NCI-H460 (cell line): ENCODE data around the gene VEPH1. TPM values are rescaled to one million over a fixed set of nuclear protein-coding genes. Genes with fewer than 3 reads are reported as not detected.

Experiments
- DNase-seq: peaks from one replicate; pipeline ENCODE4 v3.0.0-alpha.2; 2016; ENCODE audit warnings: low read depth; ENCODE audit errors: extremely low read depth
- total RNA-seq: library from RNA; depleted of rRNA; stranded (reverse); fragments of >200 nt; shearing (Covaris generic); gene quantifications from 2 replicates; pipeline ENCODE4 v1.2.3, GENCODE V29; 2014; rRNA removed

VEPH1 gene
- total RNA-seq, 1 experiment from 2014 or later = 0.50 TPM

DNA sequence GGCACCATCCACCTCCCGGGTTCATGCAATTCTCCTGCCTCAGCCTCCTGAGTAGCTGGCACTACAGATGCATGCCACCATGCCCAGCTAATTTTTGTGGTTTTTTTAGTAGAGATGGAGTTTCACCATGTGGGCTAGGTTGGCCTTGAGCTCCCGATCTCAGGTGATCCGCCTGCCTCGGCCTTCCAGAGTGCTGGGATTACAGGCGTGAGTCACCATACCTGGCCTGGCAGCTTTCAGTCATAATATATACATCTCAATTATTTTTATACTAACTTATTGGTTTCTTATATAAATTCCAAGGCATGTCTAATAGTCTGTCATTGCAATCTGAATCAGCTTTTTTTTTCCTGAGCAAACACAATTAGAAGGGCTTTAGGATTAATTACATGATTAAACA, 269.3 kb downstream of the VEPH1 start:
- no peak for DNase-seq

DNA sequence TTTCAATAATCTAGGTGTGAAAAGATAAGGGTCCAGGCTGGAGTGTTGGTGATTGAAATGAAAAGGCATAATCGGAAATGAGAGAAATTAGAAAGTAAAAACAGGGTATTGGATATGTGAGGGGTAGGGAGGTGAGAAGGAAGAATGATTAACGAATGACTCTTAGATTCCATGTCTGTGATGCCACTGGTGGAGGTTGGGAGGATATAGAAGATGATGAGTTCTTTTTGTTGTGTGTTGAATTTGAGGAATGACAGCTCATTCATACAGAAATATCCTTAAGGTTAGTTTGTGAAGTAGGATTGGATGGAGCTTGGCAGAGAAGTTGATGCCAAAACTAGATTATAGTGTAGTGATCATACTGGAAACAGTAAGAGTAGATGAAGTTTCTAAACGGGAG, 271.1 kb downstream of the VEPH1 start:
- no peak for DNase-seq

DNA sequence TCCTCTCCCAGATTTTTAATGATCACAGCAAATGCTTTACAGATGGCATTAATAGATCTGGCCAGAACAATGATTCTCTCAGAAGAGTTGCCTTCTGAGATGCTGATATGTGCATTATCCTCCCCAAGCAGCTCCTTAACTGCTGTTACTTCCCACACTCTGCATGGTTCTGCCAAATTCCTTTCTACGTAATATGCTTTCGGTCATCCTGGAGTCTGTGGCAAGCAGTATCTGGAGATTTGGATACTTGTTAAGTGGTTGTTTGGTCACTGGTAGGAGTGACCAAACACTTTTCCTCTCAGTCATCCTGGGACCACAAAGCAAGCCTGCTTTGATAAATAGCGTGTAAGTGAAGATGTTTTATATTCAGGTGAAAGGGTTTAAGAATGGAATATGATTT, 272.1 kb downstream of the VEPH1 start:
- DNase-seq = no peak

DNA sequence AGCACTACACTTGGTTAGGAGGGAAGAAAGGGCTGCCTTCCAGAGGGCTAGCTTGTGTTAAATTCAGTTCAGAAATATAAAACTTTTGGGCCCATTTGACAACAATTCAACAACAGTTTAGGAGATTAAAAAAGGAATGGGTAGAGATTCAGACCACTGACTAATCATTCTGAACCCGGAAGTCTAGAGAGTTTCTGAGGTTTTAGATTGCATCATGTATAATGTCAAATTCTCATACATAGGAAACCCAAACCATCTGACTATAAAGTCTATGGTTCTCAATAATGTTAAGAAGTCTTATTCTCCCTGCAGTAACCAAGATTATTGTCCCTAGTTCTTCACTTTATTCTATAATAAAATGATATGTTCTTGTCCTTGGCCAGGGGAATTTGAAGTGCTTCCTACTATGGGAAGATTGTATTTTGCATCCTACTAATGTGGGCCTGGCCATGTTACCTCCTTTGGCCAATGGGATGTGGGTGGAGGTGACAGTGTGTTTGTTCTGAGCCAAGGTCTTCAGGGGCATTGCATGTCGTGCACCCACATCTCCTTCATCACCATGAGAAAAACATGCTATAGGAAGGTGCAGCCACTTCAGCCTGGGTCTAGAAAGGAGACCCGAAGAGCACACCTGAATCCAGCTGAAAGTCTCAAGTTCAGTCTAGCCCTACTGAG, 276.9 kb downstream of the VEPH1 start:
- no peak for DNase-seq

DNA sequence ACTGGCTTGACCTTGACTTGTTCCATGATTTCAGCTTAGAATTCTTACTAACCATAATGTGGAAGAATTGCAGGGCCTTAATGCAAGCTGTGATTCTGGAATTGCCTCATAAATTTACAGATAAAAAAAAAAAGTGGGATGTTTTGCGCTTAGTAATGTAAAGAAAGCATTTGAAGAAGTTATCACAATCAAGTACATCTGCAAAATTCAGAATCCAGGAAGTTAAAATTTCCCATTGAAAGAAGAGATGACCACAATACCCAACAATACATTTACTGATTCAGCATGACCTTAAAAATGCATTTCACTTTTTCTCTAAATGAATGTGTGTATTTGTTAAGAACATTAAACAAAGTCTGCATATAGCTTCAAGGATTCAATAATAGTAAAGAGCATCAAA, 278.2 kb downstream of the VEPH1 start:
- no peak for DNase-seq

DNA sequence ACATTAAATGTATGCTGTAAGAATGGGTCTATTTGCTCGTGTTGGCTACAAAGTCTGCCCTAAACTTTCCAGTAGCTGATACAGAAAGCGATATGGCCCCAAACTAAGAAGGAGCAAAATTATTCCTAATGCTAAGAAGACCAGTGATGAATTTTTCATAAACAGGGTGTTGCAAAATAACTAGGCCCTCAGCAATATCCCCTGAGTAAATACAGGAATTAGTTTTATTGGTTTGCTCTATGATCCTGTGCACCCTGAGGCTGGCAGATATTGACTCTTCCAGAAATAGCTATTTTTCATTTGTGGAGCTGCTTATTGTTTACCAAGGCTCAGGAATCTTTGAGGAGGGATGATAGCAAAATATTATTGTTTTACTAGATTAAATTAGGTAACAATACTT, 282.3 kb downstream of the VEPH1 start:
- no peak for DNase-seq

DNA sequence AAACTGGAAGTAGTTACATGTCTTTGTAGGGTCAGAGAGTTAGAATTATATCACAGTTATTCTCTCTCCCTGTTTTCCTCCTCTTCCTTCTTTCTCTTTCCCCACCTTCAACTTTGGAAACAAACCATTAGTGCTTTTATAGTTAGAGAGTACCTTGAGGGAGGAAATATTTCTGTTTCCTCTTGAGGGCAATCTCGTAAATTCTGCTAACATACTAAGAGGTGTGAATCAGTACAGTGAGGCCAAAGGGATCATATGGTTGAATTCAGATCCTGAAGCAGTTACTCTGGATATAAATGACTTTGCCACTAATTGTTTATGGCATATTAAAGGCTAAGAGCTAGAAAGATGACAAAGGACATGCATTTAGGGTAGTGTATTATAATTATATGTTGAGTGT, 283.0 kb downstream of the VEPH1 start:
- no peak for DNase-seq

DNA sequence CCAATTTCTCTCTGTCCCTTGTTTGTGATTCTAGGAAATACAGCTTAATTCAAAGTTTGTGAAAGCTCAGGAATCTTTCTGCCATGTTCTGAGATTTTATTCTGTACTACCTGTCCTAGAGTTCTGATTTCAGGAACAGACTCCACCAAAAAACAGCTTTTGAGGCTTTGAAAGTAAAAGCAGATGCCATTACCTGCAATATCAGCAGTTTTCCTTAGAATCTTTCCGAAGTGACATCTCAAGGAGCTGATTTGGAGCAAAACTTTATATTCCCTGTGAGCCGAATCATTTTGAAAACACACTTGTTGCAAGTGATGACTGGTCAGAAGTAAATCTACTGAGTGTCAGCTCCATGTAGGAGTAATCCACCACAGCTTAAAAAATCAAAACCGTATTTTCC, 284.0 kb downstream of the VEPH1 start:
- DNase-seq = no peak

Other genes starting within 250 kb of the VEPH1 start
- 16.1 and 23.8 TPM in 2 replicates for gene PTX3, start 66.6 kb downstream of the VEPH1 start, total RNA-seq